Bronchial epithelial cell (primary cell): ENCODE data around the gene OTOP3. TPM values are rescaled to one million over a fixed set of nuclear protein-coding genes. Genes with fewer than 3 reads are reported as not detected.
A peak's percentile ranks its signal among the peaks of the same experiment; 100 is the strongest.

Experiments
- DNase-seq: peaks from one replicate; pipeline ENCODE4 v3.0.0-alpha.2; 2010; ENCODE audit warnings: low read depth
- FAIRE-seq: peaks from 2 replicates; lab custom pipeline; 2011; peaks lifted over from hg19 to GRCh38; lab: Jason Lieb, UNC
- H3K27me3 ChIP-seq: 2 replicates; pipeline ENCODE4 v1.5.1; 2011; ENCODE audit warnings: low read length; ENCODE audit not compliant: control insufficient read depth, insufficient read depth
- H3K36me3 ChIP-seq: 2 replicates; pipeline ENCODE4 v1.5.1; 2011; ENCODE audit warnings: low read length; ENCODE audit not compliant: control insufficient read depth, insufficient read depth
- H3K4me3 ChIP-seq: 2 replicates; pipeline ENCODE4 v1.5.1; 2011; ENCODE audit warnings: mild to moderate bottlenecking, low read depth, low read length, control low read depth
- CTCF ChIP-seq: IDR thresholded peaks from 2 replicates; pipeline ENCODE4 v1.5.1; 2011; ENCODE audit warnings: mild to moderate bottlenecking, moderate library complexity, low read length, control low read depth, inconsistent platforms; ENCODE audit not compliant: insufficient read depth, severe bottlenecking
- total RNA-seq: library from RNA; depleted of rRNA; stranded (reverse); fragments of >200 nt; gene quantifications from 2 replicates; pipeline ENCODE4 v1.2.1, GENCODE V29; 2014

Gene OTOP3
- total RNA-seq, 1 donor from 2014 or later: under 0.01 TPM

GRCh38 chr17:74943808-74944522, 8.3 kb downstream of the OTOP3 start:
- peak; percentile 97 for DNase-seq
- no peak for TF ChIP-seq CTCF
- Histone ChIP-seq H3K36me3 (no peaks in the 10 kb centered on the region), H3K4me3 (no peak overlapping the region), H3K27me3 (peaks cover 2% of the 10 kb centered on the region)
- peak; percentile 99 for FAIRE-seq

- no peak for FAIRE-seq
- H3K27me3 ChIP-seq: no peaks in the 10 kb centered on the region
- DNase-seq: no peak
- H3K36me3 ChIP-seq: no peaks in the 10 kb centered on the region
- H3K4me3 ChIP-seq: no peak overlapping the region
- no peak for TF ChIP-seq CTCF
These were observed 9.8 kb downstream of the OTOP3 start for GRCh38 chr17:74945543-74945942.

GRCh38 chr17:74946641-74947040, 10.9 kb downstream of the OTOP3 start:
- H3K36me3 ChIP-seq: no peaks in the 10 kb centered on the region
- TF ChIP-seq CTCF: no peak
- no peak for DNase-seq
- no peaks in the 10 kb centered on the region for H3K27me3 ChIP-seq
- no peak for FAIRE-seq
- no peak overlapping the region for H3K4me3 ChIP-seq

- no peak for TF ChIP-seq CTCF
- Histone ChIP-seq H3K4me3 (no peak overlapping the region), H3K27me3 (no peaks in the 10 kb centered on the region), H3K36me3 (no peaks in the 10 kb centered on the region)
- FAIRE-seq (peak; percentile 43), DNase-seq (no peak)
These were observed 11.5 kb downstream of the OTOP3 start for GRCh38 chr17:74947041-74947754.

GRCh38 chr17:74949455-74950115, 13.9 kb downstream of the OTOP3 start:
- DNase-seq (no peak), FAIRE-seq (no peak)
- Histone ChIP-seq H3K36me3 (no peaks in the 10 kb centered on the region), H3K27me3 (no peaks in the 10 kb centered on the region), H3K4me3 (no peak overlapping the region)
- no peak for TF ChIP-seq CTCF
